Measurements from ENCODE around the gene CIRBP. TPM values are rescaled to one million over a fixed set of nuclear protein-coding genes. Genes with fewer than 3 reads are reported as not detected.

Gene CIRBP
- total and polyA plus RNA-seq, 2 of the 13 experiments (the other 11 are each of a cell fraction or from before 2014, with no cell fraction given) = 133 to 140 TPM

DNA sequence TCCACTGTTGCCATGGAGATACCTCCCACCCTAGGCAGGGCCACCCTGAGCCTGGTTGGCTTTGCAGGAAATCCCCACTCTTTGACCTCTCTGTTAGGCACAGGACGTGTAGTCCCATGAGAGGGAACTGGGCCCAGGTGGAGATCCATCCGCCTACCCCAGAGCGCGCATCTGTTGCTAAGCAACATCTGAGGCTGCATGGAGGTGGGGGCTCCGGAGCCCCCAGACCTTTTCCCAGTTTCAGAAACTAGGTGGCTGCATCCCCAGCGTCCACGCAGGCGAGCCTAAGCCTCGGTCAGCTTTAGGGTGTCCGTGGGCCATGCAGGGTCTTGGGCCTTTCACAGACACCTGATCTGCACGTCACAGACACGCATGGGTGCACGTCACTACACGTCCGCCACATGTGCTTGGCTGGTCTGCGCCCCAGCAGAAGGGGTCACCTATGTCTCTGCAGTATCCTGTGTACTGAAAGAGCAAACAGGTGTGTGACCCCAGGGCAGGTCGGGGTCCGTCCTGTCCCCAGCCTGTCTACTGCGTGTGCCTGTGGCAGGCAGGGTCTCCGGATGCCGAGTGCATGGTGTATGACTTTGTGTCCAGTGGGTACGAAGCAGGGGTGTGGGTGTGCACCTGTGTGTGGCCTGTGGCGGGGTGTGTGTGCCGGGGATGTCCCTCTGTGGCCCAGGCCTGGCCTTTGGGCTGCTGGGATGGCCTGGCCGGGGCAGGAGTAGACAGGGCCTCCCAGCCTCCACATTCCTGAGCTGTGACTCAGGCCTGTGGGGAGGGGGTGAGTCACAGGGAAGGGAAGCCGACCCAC is 4.1 kb upstream of the CIRBP start (continued):
- TF ChIP-seq PAXIP1 (CRISPR knock-in tag; conservative IDR thresholded peaks at IDR 0.05) = peak; percentile 77
- TF ChIP-seq SOX6 (IDR thresholded peaks at IDR 0.05) = no peak
- TF ChIP-seq SOX6 (CRISPR knock-in tag; IDR thresholded peaks at IDR 0.05) = peak; percentile 33; the same call in 1 of the 2 replicates
- TF ChIP-seq, protein P1, sequence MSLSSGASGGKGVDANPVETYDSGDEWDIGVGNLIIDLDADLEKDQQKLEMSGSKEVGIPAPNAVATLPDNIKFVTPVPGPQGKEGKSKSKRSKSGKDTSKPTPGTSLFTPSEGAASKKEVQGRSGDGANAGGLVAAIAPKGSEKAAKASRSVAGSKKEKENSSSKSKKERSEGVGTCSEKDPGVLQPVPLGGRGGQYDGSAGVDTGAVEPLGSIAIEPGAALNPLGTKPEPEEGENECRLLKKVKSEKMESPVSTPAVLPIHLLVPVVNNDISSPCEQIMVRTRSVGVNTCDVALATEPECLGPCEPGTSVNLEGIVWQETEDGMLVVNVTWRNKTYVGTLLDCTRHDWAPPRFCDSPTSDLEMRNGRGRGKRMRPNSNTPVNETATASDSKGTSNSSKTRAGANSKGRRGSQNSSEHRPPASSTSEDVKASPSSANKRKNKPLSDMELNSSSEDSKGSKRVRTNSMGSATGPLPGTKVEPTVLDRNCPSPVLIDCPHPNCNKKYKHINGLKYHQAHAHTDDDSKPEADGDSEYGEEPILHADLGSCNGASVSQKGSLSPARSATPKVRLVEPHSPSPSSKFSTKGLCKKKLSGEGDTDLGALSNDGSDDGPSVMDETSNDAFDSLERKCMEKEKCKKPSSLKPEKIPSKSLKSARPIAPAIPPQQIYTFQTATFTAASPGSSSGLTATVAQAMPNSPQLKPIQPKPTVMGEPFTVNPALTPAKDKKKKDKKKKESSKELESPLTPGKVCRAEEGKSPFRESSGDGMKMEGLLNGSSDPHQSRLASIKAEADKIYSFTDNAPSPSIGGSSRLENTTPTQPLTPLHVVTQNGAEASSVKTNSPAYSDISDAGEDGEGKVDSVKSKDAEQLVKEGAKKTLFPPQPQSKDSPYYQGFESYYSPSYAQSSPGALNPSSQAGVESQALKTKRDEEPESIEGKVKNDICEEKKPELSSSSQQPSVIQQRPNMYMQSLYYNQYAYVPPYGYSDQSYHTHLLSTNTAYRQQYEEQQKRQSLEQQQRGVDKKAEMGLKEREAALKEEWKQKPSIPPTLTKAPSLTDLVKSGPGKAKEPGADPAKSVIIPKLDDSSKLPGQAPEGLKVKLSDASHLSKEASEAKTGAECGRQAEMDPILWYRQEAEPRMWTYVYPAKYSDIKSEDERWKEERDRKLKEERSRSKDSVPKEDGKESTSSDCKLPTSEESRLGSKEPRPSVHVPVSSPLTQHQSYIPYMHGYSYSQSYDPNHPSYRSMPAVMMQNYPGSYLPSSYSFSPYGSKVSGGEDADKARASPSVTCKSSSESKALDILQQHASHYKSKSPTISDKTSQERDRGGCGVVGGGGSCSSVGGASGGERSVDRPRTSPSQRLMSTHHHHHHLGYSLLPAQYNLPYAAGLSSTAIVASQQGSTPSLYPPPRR (CRISPR knock-in tag; IDR thresholded peaks at IDR 0.05; ENCODE audit: borderline replicate concordance) = peak; percentile 65
- TF ChIP-seq PHF21A (CRISPR knock-in tag; IDR thresholded peaks at IDR 0.05) = peak; percentile 92
- TF ChIP-seq ZBTB3 (CRISPR knock-in tag; IDR thresholded peaks at IDR 0.05; ENCODE audit: borderline replicate concordance, low read depth) = no peak
- TF ChIP-seq E2F5 (CRISPR knock-in tag; conservative IDR thresholded peaks at IDR 0.05) = 0 out of 2 replicates have a peak, but pooled peaks have one; percentile 33
- TF ChIP-seq MTERF4 (CRISPR knock-in tag; IDR thresholded peaks at IDR 0.05) = no peak
- no peak; the same call in 1 of the 2 replicates for TF ChIP-seq CHCHD3 (CRISPR knock-in tag; IDR thresholded peaks at IDR 0.05)
- 0 out of 2 replicates have a peak, but pooled peaks have one; percentile 47 for TF ChIP-seq ADNP (CRISPR knock-in tag; IDR thresholded peaks at IDR 0.05)
- TF ChIP-seq RXRB (CRISPR knock-in tag; IDR thresholded peaks at IDR 0.05; ENCODE audit: borderline replicate concordance) = peak; percentile 79
- TF ChIP-seq MAFG (CRISPR knock-in tag; IDR thresholded peaks at IDR 0.05) = no peak
- TF ChIP-seq FOXC1 (CRISPR knock-in tag; IDR thresholded peaks at IDR 0.05; ENCODE audit: borderline replicate concordance) = no peak
- no peak for TF ChIP-seq MLXIP (CRISPR knock-in tag; IDR thresholded peaks at IDR 0.05; ENCODE audit: borderline replicate concordance)

Measured in HepG2 (cell line).